ENCODE measurements around the gene HUS1. TPM values are rescaled to one million over a fixed set of nuclear protein-coding genes. Genes with fewer than 3 reads are reported as not detected.

The HUS1 gene
- total and polyA plus RNA-seq, 12 donors, result 9.6 to 35.9 (median 28.0) TPM

DNA sequence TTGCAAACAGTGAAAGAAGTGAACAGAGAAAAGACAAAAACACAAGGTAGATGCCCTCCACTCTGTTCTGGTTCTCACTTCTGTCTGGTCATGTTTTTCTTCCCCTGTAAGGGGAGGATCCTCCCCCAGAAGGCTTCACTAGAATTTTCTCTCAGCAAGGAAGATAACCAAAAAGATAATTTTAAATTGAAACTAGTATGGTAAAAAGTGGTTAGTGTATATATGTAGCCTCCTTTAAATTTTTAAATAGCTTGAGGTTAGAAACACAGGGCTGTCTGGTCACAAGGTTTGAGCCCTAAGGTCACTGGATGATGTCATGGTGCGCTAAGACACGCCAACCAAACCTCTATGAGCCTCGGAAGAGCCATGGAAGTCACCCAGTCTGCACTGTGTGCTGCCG lies 25.6 kb downstream of the HUS1 start:
- Histone ChIP-seq H3K9me3 (no peaks in the 10 kb centered on the region), H3K4me3 (no peak overlapping the region), H3K4me1 (peaks cover 3 to 41% (median 20%) of the 10 kb centered on the region in 9 donors), H3K27ac (no peak overlapping the region), H3K27me3 (no peaks in the 10 kb centered on the region), H3K36me3 (peaks cover 0 to 53% (median 13%) of the 10 kb centered on the region in 9 donors)
- intact Hi-C loops (cut with DNase I), result no loop called here
- DNase-seq (no peak), ATAC-seq (no peak)
- TF ChIP-seq, protein P1, sequence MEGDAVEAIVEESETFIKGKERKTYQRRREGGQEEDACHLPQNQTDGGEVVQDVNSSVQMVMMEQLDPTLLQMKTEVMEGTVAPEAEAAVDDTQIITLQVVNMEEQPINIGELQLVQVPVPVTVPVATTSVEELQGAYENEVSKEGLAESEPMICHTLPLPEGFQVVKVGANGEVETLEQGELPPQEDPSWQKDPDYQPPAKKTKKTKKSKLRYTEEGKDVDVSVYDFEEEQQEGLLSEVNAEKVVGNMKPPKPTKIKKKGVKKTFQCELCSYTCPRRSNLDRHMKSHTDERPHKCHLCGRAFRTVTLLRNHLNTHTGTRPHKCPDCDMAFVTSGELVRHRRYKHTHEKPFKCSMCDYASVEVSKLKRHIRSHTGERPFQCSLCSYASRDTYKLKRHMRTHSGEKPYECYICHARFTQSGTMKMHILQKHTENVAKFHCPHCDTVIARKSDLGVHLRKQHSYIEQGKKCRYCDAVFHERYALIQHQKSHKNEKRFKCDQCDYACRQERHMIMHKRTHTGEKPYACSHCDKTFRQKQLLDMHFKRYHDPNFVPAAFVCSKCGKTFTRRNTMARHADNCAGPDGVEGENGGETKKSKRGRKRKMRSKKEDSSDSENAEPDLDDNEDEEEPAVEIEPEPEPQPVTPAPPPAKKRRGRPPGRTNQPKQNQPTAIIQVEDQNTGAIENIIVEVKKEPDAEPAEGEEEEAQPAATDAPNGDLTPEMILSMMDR (IDR thresholded peaks at IDR 0.05), result no peak
- WGBS, 2 donors, result 92 to 96% methylated on average over 4 of the region's 4 CpGs

DNA sequence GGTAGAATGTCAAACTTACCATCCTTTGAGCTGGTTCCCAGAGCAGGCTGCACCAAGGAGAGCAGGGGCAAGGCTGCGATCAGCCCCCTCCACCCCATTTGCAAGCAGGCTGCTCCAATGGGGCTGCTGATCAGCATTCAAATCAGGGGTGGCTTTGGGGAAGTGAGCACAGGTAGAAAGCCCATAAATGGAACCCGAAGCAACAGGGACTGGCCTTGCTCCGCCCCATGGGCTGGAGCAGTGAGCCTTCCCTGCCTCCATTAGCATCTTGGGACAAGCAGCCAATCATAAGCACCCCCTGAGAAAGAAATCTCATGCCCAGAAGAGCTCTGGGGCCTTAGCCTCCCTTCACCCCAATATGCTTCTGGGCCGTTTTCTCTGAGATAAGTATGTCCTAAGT lies 27.2 kb downstream of the HUS1 start:
- intact Hi-C loops (cut with DNase I), result no loop called here
- ATAC-seq (no peak), DNase-seq (no peak)
- H3K9me3 ChIP-seq, result no peaks in the 10 kb centered on the region
- H3K36me3 ChIP-seq, result peaks cover 0 to 40% (median 5%) of the 10 kb centered on the region in 9 donors
- no peak overlapping the region for H3K4me3 ChIP-seq
- H3K4me1 ChIP-seq, result peaks cover 3 to 57% (median 25%) of the 10 kb centered on the region in 9 donors
- H3K27me3 ChIP-seq, result no peaks in the 10 kb centered on the region
- WGBS, 2 donors, result 89 to 93% methylated on average over 4 of the region's 4 CpGs
- peak overlapping the region in 4 of 10 donors; percentile 38 to 97 (median 86) for H3K27ac ChIP-seq
- TF ChIP-seq, protein P1 (IDR thresholded peaks at IDR 0.05), result no peak

DNA sequence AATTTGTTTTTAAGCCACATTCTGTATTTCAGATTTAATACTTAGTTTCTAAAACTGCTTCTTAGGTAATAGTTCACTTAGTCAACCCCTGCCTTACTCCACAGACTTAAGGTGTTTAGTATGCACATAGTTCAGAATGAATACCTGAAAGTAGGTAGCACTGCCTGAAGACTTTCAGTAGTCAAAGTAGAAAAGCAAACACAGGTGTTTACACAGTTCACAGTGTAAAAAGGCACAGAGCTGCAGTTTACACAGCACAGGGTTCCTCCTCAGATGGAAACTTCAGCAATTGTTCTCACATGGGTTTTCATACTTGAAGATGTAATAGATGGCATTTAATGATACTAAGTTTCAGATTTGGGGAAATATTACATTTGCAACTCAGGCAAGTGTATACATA lies 28.0 kb downstream of the HUS1 start:
- Histone ChIP-seq H3K27me3 (no peaks in the 10 kb centered on the region), H3K9me3 (no peaks in the 10 kb centered on the region), H3K4me3 (no peak overlapping the region), H3K27ac (peak overlapping the region in 8 of 10 donors; percentile 8 to 97 (median 60)), H3K36me3 (peaks cover 0 to 32% (median 5%) of the 10 kb centered on the region in 9 donors), H3K4me1 (peaks cover 3 to 55% (median 17%) of the 10 kb centered on the region in 9 donors)
- intact Hi-C loops (cut with DNase I), result no loop called here
- TF ChIP-seq, protein P1 (IDR thresholded peaks at IDR 0.05), result no peak
- no peak for ATAC-seq
- DNase-seq, result no peak

DNA sequence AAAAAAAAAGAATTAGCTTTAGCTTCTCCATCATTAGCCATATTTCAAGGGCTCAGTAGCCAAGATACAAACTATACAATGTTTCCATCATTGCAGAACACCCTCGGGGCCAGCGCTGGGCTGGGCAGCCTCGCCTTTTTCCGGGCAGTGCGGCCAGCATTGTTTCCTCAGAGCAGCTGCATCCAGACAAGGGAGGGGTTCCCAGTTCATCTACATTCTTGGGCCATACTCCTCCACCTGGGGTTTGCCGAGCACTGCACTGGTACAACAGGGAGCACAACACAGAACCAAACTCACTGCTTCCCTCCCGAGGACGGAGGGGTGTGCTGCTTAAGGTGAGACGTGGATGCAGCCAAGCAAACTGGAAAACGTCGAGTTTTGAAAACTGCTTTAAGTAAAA lies 28.7 kb downstream of the HUS1 start:
- peak; percentile 60 to 75 for DNase-seq
- TF ChIP-seq, protein P1 (IDR thresholded peaks at IDR 0.05), result peak in 3 of 9 donors; percentile 32 to 50 (median 41)
- WGBS, 2 donors, result 51 to 60% methylated on average over 11 of the region's 11 CpGs
- Histone ChIP-seq H3K4me1 (peaks cover 3 to 61% (median 17%) of the 10 kb centered on the region in 9 donors), H3K36me3 (peaks cover 0 to 25% (median 5%) of the 10 kb centered on the region in 9 donors), H3K9me3 (no peaks in the 10 kb centered on the region), H3K4me3 (no peak overlapping the region), H3K27ac (peak overlapping the region in 9 of 10 donors; percentile 16 to 97 (median 79)), H3K27me3 (no peaks in the 10 kb centered on the region)
- intact Hi-C loops (cut with DNase I), result no loop called here
- peak; percentile 65 to 92 (median 84) for ATAC-seq
